Right lobe of liver (tissue), 6 donors: ENCODE measurements around the gene DUSP6. TPM values are rescaled to one million over a fixed set of nuclear protein-coding genes. Genes with fewer than 3 reads are reported as not detected.
"Not testable (repeated sequence)": the region's sequence is repeated elsewhere in the genome, so short reads cannot be mapped to it uniquely, and the experiment has no call there.

Experiments
- ATAC-seq, 4 donors: fragments of 200-7000 bp; cut with Tn5 transposase; one replicate each; pipeline ENCODE4 v1.9.1; 2020; ENCODE audit warnings: mild to moderate bottlenecking in 4 of 4, moderate library complexity in 4 of 4
- DNase-seq, 3 donors: peaks; one replicate each; pipeline ENCODE4 v3.0.0-alpha.2; 2020
- H3K27ac ChIP-seq, 3 donors: fragments of 200-600 bp; one replicate each; pipeline ENCODE4 v1.8.0; 2022
- H3K27me3 ChIP-seq, 2 donors: fragments of 200-600 bp; one replicate each; pipeline ENCODE4 v1.8.0; 2022
- H3K36me3 ChIP-seq, 4 donors: fragments of 200-600 bp; sonication (generic) in 1 of 4; one replicate each; pipeline versions ENCODE4 v1.5.1 to v1.8.0; 2017 to 2022; ENCODE audit warnings: control low read depth in 1 of 4
- H3K4me1 ChIP-seq, 4 donors: fragments of 200-600 bp; sonication (generic) in 1 of 4; one replicate each; pipeline versions ENCODE4 v1.5.1 to v1.8.0; 2017 to 2022; ENCODE audit warnings: control low read depth in 1 of 4
- H3K4me3 ChIP-seq, 3 donors: fragments of 200-600 bp; one replicate each; pipeline ENCODE4 v1.8.0; 2022
- H3K9me3 ChIP-seq, 4 donors: fragments of 200-600 bp; sonication (generic) in 1 of 4; one replicate each; pipeline versions ENCODE4 v1.5.1 to v1.8.0; 2017 to 2022; ENCODE audit warnings: control low read depth in 1 of 4
- POLR2A ChIP-seq: fragments of 450-650 bp; IDR thresholded peaks from one replicate; pipeline ENCODE4 v1.6.1; 2017; ENCODE audit warnings: antibody characterized with exemption, mild to moderate bottlenecking
- WGBS: methylation state at CpG from one replicate; pipeline ENCODE4 v1.1.6; 2018; ENCODE audit warnings: low coverage, low lambda C conversion rate; ENCODE audit not compliant: insufficient coverage; ENCODE audit errors: missing lambda C conversion rate; 5-methylcytosine and 5-hydroxymethylcytosine counted together
- intact Hi-C, 2 donors: fragments of 100-400 bp; cut with DNase I; formaldehyde crosslinking; loops; one replicate each; pipeline versions ENCODE4 v1.11.2 to v1.14.1; 2022
- total RNA-seq, 6 experiments: library from RNA; depleted of rRNA in 2 of 6; stranded (reverse); fragments of >200 nt in 2 of 6; fragmentation: NEBNext Ultra II Directional in 3 of 6; extraction: Animal tissue kit (Norgen Biotek cat#: 25700) in 3 of 6; gene quantifications; one replicate each; pipeline versions ENCODE4 v1.1.0 to v1.2.4, GENCODE V29; 2016 to 2023
- TF ChIP-seq, protein P1 (sequence below), 4 donors: fragments of 200-600 bp in 3 of 4; fragments of 450-650 bp in 1 of 4; IDR thresholded peaks; one replicate each; pipeline versions ENCODE4 v1.5.1 to v1.8.0; 2016 to 2022; ENCODE audit warnings: antibody characterized with exemption in 4 of 4, mild to moderate bottlenecking in 2 of 4
- donor health status: DM: no; HTN: yes; CAD: no.
- donor health status: DM: no; HTN: no; CAD: no.
- donor health status: DM: no; HTN: no; CAD: no.
- donor health status: DM: no; HTN: yes; CAD: no.
- donor health status: DM: no; HTN: yes; CAD: no.

The DUSP6 gene
- total RNA-seq, 6 experiments from 2014 or later, result 24.3 to 139 (median 50.4) TPM

- ATAC-seq, result no peak
- H3K9me3 ChIP-seq, result no peaks in the 10 kb centered on the region
- WGBS, result 93% methylated on average over 1 of the region's 1 CpG
- H3K27ac ChIP-seq, result no peak overlapping the region
- H3K27me3 ChIP-seq, result no peaks in the 10 kb centered on the region
- no peak for DNase-seq
- peaks cover 0 to 29% (median 8%) of the 10 kb centered on the region in 4 donors for H3K4me1 ChIP-seq
- TF ChIP-seq POLR2A, result no peak
- TF ChIP-seq, protein P1, sequence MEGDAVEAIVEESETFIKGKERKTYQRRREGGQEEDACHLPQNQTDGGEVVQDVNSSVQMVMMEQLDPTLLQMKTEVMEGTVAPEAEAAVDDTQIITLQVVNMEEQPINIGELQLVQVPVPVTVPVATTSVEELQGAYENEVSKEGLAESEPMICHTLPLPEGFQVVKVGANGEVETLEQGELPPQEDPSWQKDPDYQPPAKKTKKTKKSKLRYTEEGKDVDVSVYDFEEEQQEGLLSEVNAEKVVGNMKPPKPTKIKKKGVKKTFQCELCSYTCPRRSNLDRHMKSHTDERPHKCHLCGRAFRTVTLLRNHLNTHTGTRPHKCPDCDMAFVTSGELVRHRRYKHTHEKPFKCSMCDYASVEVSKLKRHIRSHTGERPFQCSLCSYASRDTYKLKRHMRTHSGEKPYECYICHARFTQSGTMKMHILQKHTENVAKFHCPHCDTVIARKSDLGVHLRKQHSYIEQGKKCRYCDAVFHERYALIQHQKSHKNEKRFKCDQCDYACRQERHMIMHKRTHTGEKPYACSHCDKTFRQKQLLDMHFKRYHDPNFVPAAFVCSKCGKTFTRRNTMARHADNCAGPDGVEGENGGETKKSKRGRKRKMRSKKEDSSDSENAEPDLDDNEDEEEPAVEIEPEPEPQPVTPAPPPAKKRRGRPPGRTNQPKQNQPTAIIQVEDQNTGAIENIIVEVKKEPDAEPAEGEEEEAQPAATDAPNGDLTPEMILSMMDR (IDR thresholded peaks at IDR 0.05), result no peak
- H3K4me3 ChIP-seq, result no peak overlapping the region
- intact Hi-C loops, result no loop called here
- no peaks in the 10 kb centered on the region for H3K36me3 ChIP-seq
Observed at GRCh38 chr12:89340861-89341260, 11.4 kb downstream of the DUSP6 start.

- intact Hi-C loops, result no loop called here
- Histone ChIP-seq H3K27me3 (no peaks in the 10 kb centered on the region), H3K4me1 (peaks cover 0 to 16% (median 0%) of the 10 kb centered on the region in 4 donors), H3K27ac (no peak overlapping the region), H3K36me3 (no peaks in the 10 kb centered on the region), H3K4me3 (no peak overlapping the region), H3K9me3 (no peaks in the 10 kb centered on the region)
- ATAC-seq (peak in 2 of 4 donors; percentile 43 to 58), DNase-seq (no peak)
- TF ChIP-seq POLR2A, result no peak
- TF ChIP-seq, protein P1 (IDR thresholded peaks at IDR 0.05), result no peak
- 75% methylated on average over 10 of the region's 10 CpGs for WGBS
Observed at GRCh38 chr12:89339526-89339925, 12.8 kb downstream of the DUSP6 start.

GRCh38 chr12:89337136-89337535 is 15.2 kb downstream of the DUSP6 start:
- H3K9me3 ChIP-seq, H3K27ac ChIP-seq, H3K4me3 ChIP-seq, DNase-seq, H3K36me3 ChIP-seq, H3K4me1 ChIP-seq, intact Hi-C loops, H3K27me3 ChIP-seq: not testable (repeated sequence)
- WGBS, result 47% methylated on average over 4 of the region's 4 CpGs
- peak in 2 of 4 donors; percentile 50 to 66 for ATAC-seq

DNA sequence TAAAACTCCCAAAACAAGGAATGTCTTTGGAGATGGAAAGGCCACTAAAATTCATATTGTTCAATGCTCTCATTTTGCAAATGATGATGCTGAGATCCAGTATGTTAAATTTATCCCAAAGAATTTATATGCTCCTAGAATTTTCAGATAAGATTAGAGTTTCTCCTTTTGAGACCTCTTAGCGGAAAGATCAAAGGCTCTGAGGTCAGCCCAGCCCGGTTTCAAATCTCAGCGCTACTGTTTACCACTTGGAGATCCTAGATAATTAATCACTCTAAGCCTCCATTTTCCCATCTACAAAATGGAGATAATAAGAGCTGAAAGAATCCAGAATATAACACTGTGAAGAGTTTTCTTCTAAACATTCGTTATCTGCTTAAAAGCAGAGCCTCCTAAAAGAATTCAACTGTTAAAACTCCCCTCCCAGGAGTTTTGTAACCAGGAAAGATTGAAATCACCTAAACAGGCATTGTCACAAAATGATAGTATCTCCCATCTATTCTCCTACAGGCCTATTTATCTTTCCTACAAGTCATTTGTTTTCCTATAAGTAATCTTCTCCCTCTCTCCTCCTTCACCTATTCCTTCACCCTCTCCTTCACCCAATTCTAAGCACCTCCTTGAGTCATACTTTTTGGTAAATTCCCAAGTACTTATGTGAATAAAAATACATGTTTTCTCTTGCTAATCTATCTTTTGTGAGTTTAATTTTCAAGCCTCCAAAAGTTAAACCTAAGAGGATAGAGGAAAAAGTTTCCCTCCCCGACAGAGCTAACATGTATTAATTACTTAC is 16.7 kb downstream of the DUSP6 start:
- DNase-seq, result no peak
- no peak overlapping the region for H3K4me3 ChIP-seq
- no peaks in the 10 kb centered on the region for H3K36me3 ChIP-seq
- peaks cover 0 to 4% (median 0%) of the 10 kb centered on the region in 4 donors for H3K4me1 ChIP-seq
- H3K27me3 ChIP-seq, result no peaks in the 10 kb centered on the region
- no peak for ATAC-seq
- 81% methylated on average over 5 of the region's 5 CpGs for WGBS
- no peak overlapping the region for H3K27ac ChIP-seq
- intact Hi-C loops, result no loop called here
- TF ChIP-seq, protein P1 (IDR thresholded peaks at IDR 0.05), result no peak
- TF ChIP-seq POLR2A, result no peak
- H3K9me3 ChIP-seq, result no peaks in the 10 kb centered on the region

DNA sequence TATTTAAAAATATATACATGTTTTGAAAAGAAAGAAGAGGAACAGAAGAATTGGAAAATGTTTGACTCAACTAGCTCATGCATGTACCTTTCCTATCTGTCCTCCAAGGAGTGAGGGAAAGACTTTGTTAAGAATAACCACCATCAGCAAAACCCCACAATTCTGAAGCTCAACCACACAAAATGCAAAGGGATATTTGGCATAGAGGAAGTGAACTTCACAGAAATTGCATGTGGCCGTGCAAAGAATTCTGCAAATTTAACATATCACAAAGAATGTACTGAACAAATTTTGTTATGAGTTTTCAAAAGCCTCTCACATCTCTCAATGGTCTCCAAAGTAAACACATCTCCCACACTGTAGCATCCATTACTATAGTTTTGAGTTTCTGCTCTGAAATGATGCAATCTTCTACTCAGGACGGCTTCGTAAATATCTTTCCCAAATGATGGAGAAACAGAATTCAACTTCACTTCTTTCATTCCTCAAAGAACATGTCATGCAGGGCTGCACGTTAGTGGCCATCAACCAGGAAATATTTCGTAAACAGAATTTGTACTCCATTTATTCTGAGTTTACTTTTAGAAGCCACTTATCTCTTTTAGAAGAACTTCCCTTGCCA is 17.6 kb downstream of the DUSP6 start:
- Histone ChIP-seq H3K36me3 (no peaks in the 10 kb centered on the region), H3K4me1 (peaks cover 0 to 4% (median 0%) of the 10 kb centered on the region in 4 donors), H3K4me3 (no peak overlapping the region), H3K9me3 (no peaks in the 10 kb centered on the region), H3K27me3 (no peaks in the 10 kb centered on the region), H3K27ac (no peak overlapping the region)
- intact Hi-C loops, result no loop called here
- DNase-seq, result no peak
- ATAC-seq, result no peak
- TF ChIP-seq, protein P1 (IDR thresholded peaks at IDR 0.05), result no peak
- TF ChIP-seq POLR2A, result no peak
- WGBS, result 33% methylated on average over 5 of the region's 5 CpGs
